ENCODE data around the gene AGBL1. TPM values are rescaled to one million over a fixed set of nuclear protein-coding genes. Genes with fewer than 3 reads are reported as not detected.

AGBL1 gene
- total and polyA plus RNA-seq, 2 experiments from 2014 or later = 0.03 TPM; not detected in 1

DNA sequence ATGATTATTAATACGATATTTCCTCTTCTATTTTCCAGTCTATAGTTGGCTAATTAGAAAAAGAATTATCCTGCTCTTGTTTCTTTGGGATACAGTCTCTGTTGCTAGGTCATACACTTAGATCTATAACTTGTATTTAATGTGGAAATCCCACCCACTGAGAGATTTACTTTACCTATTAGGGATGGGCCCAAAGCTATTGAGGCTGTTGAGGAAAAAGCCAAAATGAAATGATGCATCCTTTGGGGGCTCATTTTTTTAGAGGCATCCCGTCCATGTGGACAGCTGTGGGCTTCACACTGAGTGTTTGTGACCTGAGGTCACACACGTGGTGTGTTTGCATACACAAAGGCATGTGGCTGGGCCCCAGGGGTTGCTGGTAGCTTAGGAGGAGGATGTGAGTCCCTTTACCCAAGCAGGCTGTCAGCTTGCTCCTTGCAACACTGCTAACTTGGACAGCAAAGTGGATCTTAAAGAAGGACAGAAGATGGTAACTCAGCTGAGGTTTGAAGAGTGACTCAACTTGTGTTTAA lies 477.4 kb downstream of the AGBL1 start:
- H3K27me3 Mint-ChIP-seq (ENCODE audit: insufficient read depth, low read depth, poor library complexity) = peaks cover 2% of the 10 kb centered on the region
- Histone ChIP-seq H2AFZ (no peak overlapping the region), H3K27ac (ENCODE audit: low read depth) (no peak overlapping the region), H3K36me3 (ENCODE audit: insufficient read depth) (no peaks in the 10 kb centered on the region), H3K4me3 (no peak overlapping the region), H3K79me2 (replicated peaks; ENCODE audit: insufficient read depth) (no peaks in the 10 kb centered on the region), H3K4me2 (no peak overlapping the region), H3K27me3 (ENCODE audit: insufficient read depth) (no peaks in the 10 kb centered on the region), H4K20me1 (replicated peaks; ENCODE audit: insufficient read depth) (no peaks in the 10 kb centered on the region), H3K9me2 (ENCODE audit: insufficient read depth) (no peaks in the 10 kb centered on the region), H3K4me1 (ENCODE audit: insufficient read depth) (no peaks in the 10 kb centered on the region), H3F3A (replicated peaks; ENCODE audit: low read depth) (no peaks in the 10 kb centered on the region)
- no peak for ATAC-seq
- H3K36me3 Mint-ChIP-seq (ENCODE audit: low read depth) = no peaks in the 10 kb centered on the region
- peaks cover 12% of the 10 kb centered on the region; the same call in 2 of the 3 replicates for H3K9me3 Mint-ChIP-seq
- no peak for DNase-seq (ENCODE audit: low spot score)
- no peak for TF ChIP-seq ZNF331 (CRISPR knock-in tag; IDR thresholded peaks at IDR 0.05; ENCODE audit: low read depth)
- no peak for TF ChIP-seq ZNF114 (CRISPR knock-in tag; IDR thresholded peaks at IDR 0.05)
- no peak for TF ChIP-seq CREB1 (CRISPR knock-in tag; IDR thresholded peaks at IDR 0.05; ENCODE audit: low read depth)
- no peak for TF ChIP-seq EZH2 (IDR thresholded peaks at IDR 0.05; ENCODE audit: low read depth, unreplicated experiment)
- TF ChIP-seq ETS1 (IDR thresholded peaks at IDR 0.05) = no peak
- TF ChIP-seq CTCF (conservative IDR thresholded peaks at IDR 0.05; ENCODE audit: low read depth in 2 of 2) = no peak
- TF ChIP-seq STAT1 (IDR thresholded peaks at IDR 0.05; ENCODE audit: unreplicated experiment) = no peak
- TF ChIP-seq POLR2AphosphoS5 (IDR thresholded peaks at IDR 0.05; ENCODE audit: low read depth) = no peak
- no peak for TF ChIP-seq NANOG (IDR thresholded peaks at IDR 0.05; ENCODE audit: borderline replicate concordance)
- no peak for TF ChIP-seq REST (IDR thresholded peaks at IDR 0.05; ENCODE audit: unreplicated experiment)
- TF ChIP-seq EZH2phosphoT487 (IDR thresholded peaks at IDR 0.05; ENCODE audit: unreplicated experiment) = no peak
- no peak for TF ChIP-seq JUNB (IDR thresholded peaks at IDR 0.05; ENCODE audit: unreplicated experiment)
- TF ChIP-seq ZNF462 (CRISPR knock-in tag; IDR thresholded peaks at IDR 0.05) = no peak
- H3K4me1 Mint-ChIP-seq = peaks cover 5% of the 10 kb centered on the region; the same call in 2 of the 3 replicates
- no peak overlapping the region for H3K4me3 Mint-ChIP-seq
- H3K27ac Mint-ChIP-seq = no peak overlapping the region

All from GM23338 (cell line).